HG03575 (cell line): ENCODE results near the gene NDUFB5.

ENCODE experiments used
- ATAC-seq: cut with Tn5 transposase; IDR thresholded peaks from one replicate; pipeline ENCODE4 v1.9.1; 2021; ENCODE audit not compliant: unreplicated experiment, insufficient number of reproducible peaks, low FRiP score; ENCODE audit errors: extremely low read depth

The NDUFB5 gene

GRCh38 chr3:179671309-179671708 lies 66.7 kb downstream of the NDUFB5 start:
- no peak for ATAC-seq

GRCh38 chr3:179671747-179672242 lies 67.2 kb downstream of the NDUFB5 start:
- no peak for ATAC-seq

- no peak for ATAC-seq
Measured at GRCh38 chr3:179672918-179673317, 68.3 kb downstream of the NDUFB5 start.

GRCh38 chr3:179673523-179673922 lies 68.9 kb downstream of the NDUFB5 start:
- no peak for ATAC-seq

GRCh38 chr3:179676081-179676480 lies 71.5 kb downstream of the NDUFB5 start:
- ATAC-seq, result no peak
